Keratinocyte (primary cell): Measurements from ENCODE around the gene CNTNAP2.

Experiments
- EZH2 ChIP-seq: IDR thresholded peaks from one replicate; pipeline ENCODE4 v1.6.1; 2012; ENCODE audit warnings: inconsistent platforms, mild to moderate bottlenecking, low read length, moderate library complexity
- TF ChIP-seq, protein P1 (sequence below), 3 experiments: IDR thresholded peaks in 1 of 3; conservative IDR thresholded peaks in 1 of 3; optimal IDR thresholded peaks in 1 of 3; 2 replicates in 2 of 3; 3 replicates in 1 of 3; pipeline versions ENCODE3 to v1.5.1; 2011; ENCODE audit warnings: low read length in 3 of 3, mild to moderate bottlenecking in 3 of 3, moderate library complexity in 2 of 3, control low read depth in 1 of 3, inconsistent platforms in 1 of 3; ENCODE audit not compliant: insufficient read depth in 2 of 3; ENCODE audit errors: extremely low read depth in 1 of 3

DNA sequence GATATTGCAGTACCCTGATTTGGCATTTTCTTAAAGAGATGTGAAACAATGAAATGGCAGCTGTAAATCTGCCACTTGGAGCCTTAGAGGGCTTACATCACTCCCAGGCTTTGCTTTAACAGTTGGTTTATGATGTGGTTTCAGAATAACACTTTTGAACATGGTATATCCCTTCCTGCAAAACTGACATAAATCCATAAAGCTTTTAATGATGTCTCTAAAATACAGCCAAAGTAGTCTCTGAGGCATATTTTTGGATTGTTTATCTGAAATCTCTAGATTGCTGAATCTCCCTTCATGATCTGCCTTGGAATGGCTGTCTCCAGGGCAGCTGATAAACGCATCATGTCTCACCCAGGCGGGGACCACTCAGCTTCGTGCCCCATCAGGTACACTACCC, 2096.1 kb downstream of the CNTNAP2 start:
- TF ChIP-seq, protein P1, sequence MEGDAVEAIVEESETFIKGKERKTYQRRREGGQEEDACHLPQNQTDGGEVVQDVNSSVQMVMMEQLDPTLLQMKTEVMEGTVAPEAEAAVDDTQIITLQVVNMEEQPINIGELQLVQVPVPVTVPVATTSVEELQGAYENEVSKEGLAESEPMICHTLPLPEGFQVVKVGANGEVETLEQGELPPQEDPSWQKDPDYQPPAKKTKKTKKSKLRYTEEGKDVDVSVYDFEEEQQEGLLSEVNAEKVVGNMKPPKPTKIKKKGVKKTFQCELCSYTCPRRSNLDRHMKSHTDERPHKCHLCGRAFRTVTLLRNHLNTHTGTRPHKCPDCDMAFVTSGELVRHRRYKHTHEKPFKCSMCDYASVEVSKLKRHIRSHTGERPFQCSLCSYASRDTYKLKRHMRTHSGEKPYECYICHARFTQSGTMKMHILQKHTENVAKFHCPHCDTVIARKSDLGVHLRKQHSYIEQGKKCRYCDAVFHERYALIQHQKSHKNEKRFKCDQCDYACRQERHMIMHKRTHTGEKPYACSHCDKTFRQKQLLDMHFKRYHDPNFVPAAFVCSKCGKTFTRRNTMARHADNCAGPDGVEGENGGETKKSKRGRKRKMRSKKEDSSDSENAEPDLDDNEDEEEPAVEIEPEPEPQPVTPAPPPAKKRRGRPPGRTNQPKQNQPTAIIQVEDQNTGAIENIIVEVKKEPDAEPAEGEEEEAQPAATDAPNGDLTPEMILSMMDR (optimal IDR thresholded peaks at IDR 0.05 in 1 of 3, IDR thresholded peaks at IDR 0.05 in 1 of 3, conservative IDR thresholded peaks at IDR 0.05 in 1 of 3; ENCODE audit: extremely low read depth in 1 of 3, insufficient read depth in 2 of 3, low read length in 3 of 3), result no peak
- no peak for TF ChIP-seq EZH2
